Endodermal cell (in vitro differentiated cells): Measurements from ENCODE around the gene TRIM49B. TPM values are rescaled to one million over a fixed set of nuclear protein-coding genes. Genes with fewer than 3 reads are reported as not detected.

Experiments used
- total RNA-seq, 2 donors: library from RNA; stranded (reverse); fragmentation: NEBNext Ultra II Directional in 1 of 2; extraction: Animal tissue kit (Norgen Biotek cat#: 25700) in 1 of 2; gene quantifications; 2 replicates in 1 of 2; 3 replicates in 1 of 2; pipeline ENCODE4 v1.2.1, GENCODE V29; 2021

TRIM49B gene
- total RNA-seq, 2 donors from 2014 or later = not detected

Other genes starting within 250 kb of the TRIM49B start
- gene TRIM51G, start 44.9 kb upstream of the TRIM49B start, total RNA-seq = not detected
- gene TRIM64C, start 30.3 kb downstream of the TRIM49B start, total RNA-seq = not detected
- 1 to 10 TPM in 1 of 2 donors, under 1 TPM in 1; 0.35 to 1.6 TPM for gene FOLH1, start 179.8 kb downstream of the TRIM49B start, total RNA-seq